Neural cell (in vitro differentiated cells): ENCODE measurements around the gene KLK4. TPM values are rescaled to one million over a fixed set of nuclear protein-coding genes. Genes with fewer than 3 reads are reported as not detected.

Experiments
- H2AFZ ChIP-seq: fragments of 200-600, 300-800 bp; sonication (generic), shearing (Covaris generic); 2 replicates; pipeline ENCODE4 v1.6.0; 2014; ENCODE audit warnings: low read depth, mild to moderate bottlenecking, antibody characterized with exemption, low read length, moderate library complexity
- H3F3A ChIP-seq: fragments of 200-600 bp; shearing (Covaris generic); 2 replicates; pipeline ENCODE4 v1.6.1; 2016; ENCODE audit warnings: mild to moderate bottlenecking, moderate library complexity, mixed read lengths, antibody characterized with exemption, low read length; ENCODE audit not compliant: insufficient read depth, poor library complexity, severe bottlenecking
- H3K27ac ChIP-seq: fragments of 200-600, 300-800 bp; sonication (generic), shearing (Covaris generic); 2 replicates; pipeline ENCODE4 v1.5.1; 2014; ENCODE audit warnings: mild to moderate bottlenecking, low read length, moderate library complexity
- H3K27me3 ChIP-seq: fragments of 300-800, 200-600 bp; sonication (generic), shearing (Covaris generic); 2 replicates; pipeline ENCODE4 v1.6.0; 2014; ENCODE audit warnings: mild to moderate bottlenecking, low read depth, low read length, moderate library complexity; ENCODE audit not compliant: insufficient read depth
- H3K36me3 ChIP-seq: fragments of 300-800, 200-600 bp; sonication (generic), shearing (Covaris generic); 2 replicates; pipeline ENCODE4 v1.5.1; 2014; ENCODE audit warnings: mild to moderate bottlenecking, antibody characterized with exemption, low read length, moderate library complexity; ENCODE audit not compliant: insufficient read depth
- H3K4me2 ChIP-seq: fragments of 300-800, 200-600 bp; sonication (generic), shearing (Covaris generic); 2 replicates; pipeline ENCODE4 v1.6.0; 2014; ENCODE audit warnings: mild to moderate bottlenecking, low read length
- H3K4me3 ChIP-seq: fragments of 300-800, 200-600 bp; sonication (generic), shearing (Covaris generic); 2 replicates; pipeline ENCODE4 v1.5.1; 2014; ENCODE audit warnings: mild to moderate bottlenecking, low read length, moderate library complexity
- H3K79me2 ChIP-seq: fragments of 200-600 bp; shearing (Covaris generic); replicated peaks from 2 replicates; pipeline ENCODE4 v1.6.0; 2014; ENCODE audit warnings: mild to moderate bottlenecking, low read length, moderate library complexity; ENCODE audit not compliant: insufficient read depth
- H3K9ac ChIP-seq: fragments of 300-800, 200-600 bp; sonication (generic), shearing (Covaris generic); 2 replicates; pipeline ENCODE4 v1.6.1; 2016; ENCODE audit warnings: mild to moderate bottlenecking, low read length, mixed read lengths
- H3K9me2 ChIP-seq: fragments of 200-600 bp; shearing (Covaris generic); 2 replicates; pipeline ENCODE4 v1.6.1; 2016; ENCODE audit warnings: mild to moderate bottlenecking, low read length, mixed read lengths; ENCODE audit not compliant: insufficient read depth
- H3K9me3 ChIP-seq: fragments of 200-600, 300-800 bp; sonication (generic), shearing (Covaris generic); 2 replicates; pipeline ENCODE4 v1.6.1; 2016; ENCODE audit warnings: mild to moderate bottlenecking, mixed run types, low read length, moderate library complexity, mixed read lengths
- H4K20me1 ChIP-seq: fragments of 200-600 bp; shearing (Covaris generic); 2 replicates; pipeline ENCODE4 v1.6.1; 2016; ENCODE audit warnings: mild to moderate bottlenecking, mixed run types; ENCODE audit not compliant: insufficient read depth
- EP300 ChIP-seq: fragments of 450-650 bp; conservative IDR thresholded peaks from 2 replicates; pipeline ENCODE4 v1.6.1; 2014; ENCODE audit warnings: antibody characterized with exemption, mild to moderate bottlenecking, moderate library complexity; ENCODE audit not compliant: poor library complexity, severe bottlenecking
- EZH2 ChIP-seq: fragments of 200-600, 300-800 bp; shearing (Covaris generic), sonication (generic); IDR thresholded peaks from 2 replicates; pipeline ENCODE4 v1.6.1; 2014; ENCODE audit warnings: antibody characterized with exemption, low read length, borderline replicate concordance, mild to moderate bottlenecking; ENCODE audit not compliant: insufficient read depth, poor library complexity, severe bottlenecking
- MXI1 ChIP-seq: fragments of 450-650 bp; conservative IDR thresholded peaks from 2 replicates; pipeline ENCODE4 v1.6.1; 2014; ENCODE audit warnings: antibody characterized with exemption, mild to moderate bottlenecking; ENCODE audit not compliant: poor library complexity, severe bottlenecking
- POLR2AphosphoS5 ChIP-seq: IDR thresholded peaks from 2 replicates; pipeline ENCODE4 v1.6.1; 2012
- RAD21 ChIP-seq: fragments of 450-650 bp; conservative IDR thresholded peaks from 2 replicates; pipeline ENCODE4 v1.6.1; 2014; ENCODE audit warnings: antibody characterized with exemption, mild to moderate bottlenecking, moderate library complexity
- SMC3 ChIP-seq: fragments of 450-650 bp; conservative IDR thresholded peaks from 2 replicates; pipeline ENCODE4 v1.6.1; 2014; ENCODE audit warnings: antibody characterized with exemption, mild to moderate bottlenecking, moderate library complexity; ENCODE audit not compliant: poor library complexity
- TAF1 ChIP-seq: IDR thresholded peaks from 2 replicates; pipeline ENCODE4 v1.6.1; 2012; ENCODE audit warnings: low read depth
- polyA plus RNA-seq: library from polyadenylated mRNA; depleted of rRNA; stranded (reverse); fragments of >200 nt; gene quantifications from 2 replicates; pipeline ENCODE4 v1.2.3, GENCODE V29; 2014
- TF ChIP-seq, protein P1 (sequence below): fragments of 450-650 bp; IDR thresholded peaks from 2 replicates; pipeline ENCODE4 v1.5.1; 2014; ENCODE audit warnings: antibody characterized with exemption, mild to moderate bottlenecking, moderate library complexity; ENCODE audit not compliant: poor library complexity, severe bottlenecking
- TF ChIP-seq, protein P2 (sequence below): IDR thresholded peaks from 2 replicates; pipeline ENCODE4 v1.6.1; 2012; ENCODE audit warnings: borderline replicate concordance

Gene KLK4
- polyA plus RNA-seq, 1 donor from 2014 or later = not detected

DNA sequence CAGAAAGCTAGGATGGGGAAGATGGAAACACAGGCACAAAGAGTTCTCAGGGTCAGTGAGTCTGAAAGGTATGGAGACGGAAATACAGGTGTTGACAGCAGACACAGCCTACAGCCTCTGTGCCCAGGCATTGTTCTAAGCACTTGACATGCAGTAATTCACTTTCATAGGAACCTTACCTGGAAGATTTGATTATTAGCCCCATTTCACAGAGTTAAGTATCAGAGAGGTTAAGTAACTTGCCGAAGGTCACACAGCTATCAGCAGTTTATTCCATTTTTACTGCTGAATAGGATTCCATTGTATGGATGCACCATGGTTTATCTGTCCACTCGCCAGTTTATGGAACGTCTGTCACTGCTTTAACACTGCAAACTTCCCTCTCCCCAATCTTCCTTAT is 13.2 kb downstream of the KLK4 start:
- Histone ChIP-seq H3K4me2 (no peak overlapping the region), H2AFZ (no peak overlapping the region), H3K36me3 (no peaks in the 10 kb centered on the region), H3K27ac (no peak overlapping the region), H3K27me3 (no peaks in the 10 kb centered on the region), H3K4me3 (no peak overlapping the region), H3K9me3 (no peaks in the 10 kb centered on the region), H3K79me2 (no peaks in the 10 kb centered on the region), H3K9me2 (no peaks in the 10 kb centered on the region), H4K20me1 (no peaks in the 10 kb centered on the region), H3K9ac (no peak overlapping the region), H3F3A (no peaks in the 10 kb centered on the region)
- TF ChIP-seq EZH2 (no peak), RAD21 (no peak), TAF1 (no peak), MXI1 (no peak), POLR2AphosphoS5 (no peak), EP300 (no peak), SMC3 (no peak)
- TF ChIP-seq, protein P1, sequence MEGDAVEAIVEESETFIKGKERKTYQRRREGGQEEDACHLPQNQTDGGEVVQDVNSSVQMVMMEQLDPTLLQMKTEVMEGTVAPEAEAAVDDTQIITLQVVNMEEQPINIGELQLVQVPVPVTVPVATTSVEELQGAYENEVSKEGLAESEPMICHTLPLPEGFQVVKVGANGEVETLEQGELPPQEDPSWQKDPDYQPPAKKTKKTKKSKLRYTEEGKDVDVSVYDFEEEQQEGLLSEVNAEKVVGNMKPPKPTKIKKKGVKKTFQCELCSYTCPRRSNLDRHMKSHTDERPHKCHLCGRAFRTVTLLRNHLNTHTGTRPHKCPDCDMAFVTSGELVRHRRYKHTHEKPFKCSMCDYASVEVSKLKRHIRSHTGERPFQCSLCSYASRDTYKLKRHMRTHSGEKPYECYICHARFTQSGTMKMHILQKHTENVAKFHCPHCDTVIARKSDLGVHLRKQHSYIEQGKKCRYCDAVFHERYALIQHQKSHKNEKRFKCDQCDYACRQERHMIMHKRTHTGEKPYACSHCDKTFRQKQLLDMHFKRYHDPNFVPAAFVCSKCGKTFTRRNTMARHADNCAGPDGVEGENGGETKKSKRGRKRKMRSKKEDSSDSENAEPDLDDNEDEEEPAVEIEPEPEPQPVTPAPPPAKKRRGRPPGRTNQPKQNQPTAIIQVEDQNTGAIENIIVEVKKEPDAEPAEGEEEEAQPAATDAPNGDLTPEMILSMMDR = no peak
- TF ChIP-seq, protein P2, sequence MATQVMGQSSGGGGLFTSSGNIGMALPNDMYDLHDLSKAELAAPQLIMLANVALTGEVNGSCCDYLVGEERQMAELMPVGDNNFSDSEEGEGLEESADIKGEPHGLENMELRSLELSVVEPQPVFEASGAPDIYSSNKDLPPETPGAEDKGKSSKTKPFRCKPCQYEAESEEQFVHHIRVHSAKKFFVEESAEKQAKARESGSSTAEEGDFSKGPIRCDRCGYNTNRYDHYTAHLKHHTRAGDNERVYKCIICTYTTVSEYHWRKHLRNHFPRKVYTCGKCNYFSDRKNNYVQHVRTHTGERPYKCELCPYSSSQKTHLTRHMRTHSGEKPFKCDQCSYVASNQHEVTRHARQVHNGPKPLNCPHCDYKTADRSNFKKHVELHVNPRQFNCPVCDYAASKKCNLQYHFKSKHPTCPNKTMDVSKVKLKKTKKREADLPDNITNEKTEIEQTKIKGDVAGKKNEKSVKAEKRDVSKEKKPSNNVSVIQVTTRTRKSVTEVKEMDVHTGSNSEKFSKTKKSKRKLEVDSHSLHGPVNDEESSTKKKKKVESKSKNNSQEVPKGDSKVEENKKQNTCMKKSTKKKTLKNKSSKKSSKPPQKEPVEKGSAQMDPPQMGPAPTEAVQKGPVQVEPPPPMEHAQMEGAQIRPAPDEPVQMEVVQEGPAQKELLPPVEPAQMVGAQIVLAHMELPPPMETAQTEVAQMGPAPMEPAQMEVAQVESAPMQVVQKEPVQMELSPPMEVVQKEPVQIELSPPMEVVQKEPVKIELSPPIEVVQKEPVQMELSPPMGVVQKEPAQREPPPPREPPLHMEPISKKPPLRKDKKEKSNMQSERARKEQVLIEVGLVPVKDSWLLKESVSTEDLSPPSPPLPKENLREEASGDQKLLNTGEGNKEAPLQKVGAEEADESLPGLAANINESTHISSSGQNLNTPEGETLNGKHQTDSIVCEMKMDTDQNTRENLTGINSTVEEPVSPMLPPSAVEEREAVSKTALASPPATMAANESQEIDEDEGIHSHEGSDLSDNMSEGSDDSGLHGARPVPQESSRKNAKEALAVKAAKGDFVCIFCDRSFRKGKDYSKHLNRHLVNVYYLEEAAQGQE = no peak

DNA sequence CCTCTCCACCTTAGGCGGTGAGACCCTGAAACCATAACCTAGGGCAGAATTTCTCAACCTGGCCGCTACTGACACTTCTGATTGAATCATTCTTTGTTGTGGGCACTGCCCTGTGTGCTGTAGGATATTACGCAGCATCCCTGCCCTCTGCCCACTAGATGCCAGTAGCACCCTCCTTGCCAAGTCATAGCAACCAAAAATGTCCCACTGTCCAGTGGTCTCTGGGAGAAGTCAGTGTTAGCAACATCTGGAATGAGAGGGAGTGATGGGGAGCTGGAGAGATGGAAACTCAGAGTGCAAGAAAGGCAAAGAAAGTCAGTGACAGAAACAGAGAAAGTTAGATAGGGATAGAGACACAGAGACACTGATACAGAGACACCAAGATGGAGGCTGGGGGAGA is 13.6 kb downstream of the KLK4 start:
- no peak overlapping the region for H2AFZ ChIP-seq
- H3F3A ChIP-seq = no peaks in the 10 kb centered on the region
- no peaks in the 10 kb centered on the region for H3K27me3 ChIP-seq
- TF ChIP-seq, protein P1 = no peak
- TF ChIP-seq EZH2 (no peak), MXI1 (no peak), SMC3 (no peak)
- no peak overlapping the region for H3K27ac ChIP-seq
- no peaks in the 10 kb centered on the region for H3K79me2 ChIP-seq
- H3K36me3 ChIP-seq = no peaks in the 10 kb centered on the region
- no peak overlapping the region for H3K4me3 ChIP-seq
- no peak overlapping the region for H3K4me2 ChIP-seq
- H3K9ac ChIP-seq = no peak overlapping the region
- no peaks in the 10 kb centered on the region for H4K20me1 ChIP-seq
- no peaks in the 10 kb centered on the region for H3K9me3 ChIP-seq
- H3K9me2 ChIP-seq = no peaks in the 10 kb centered on the region
